GM19452 (cell line): ENCODE data around the gene TMPRSS11A.

Experiments
- ATAC-seq: cut with Tn5 transposase; IDR thresholded peaks from one replicate; pipeline ENCODE4 v1.9.1; 2021; ENCODE audit not compliant: unreplicated experiment

The TMPRSS11A gene, protein sequence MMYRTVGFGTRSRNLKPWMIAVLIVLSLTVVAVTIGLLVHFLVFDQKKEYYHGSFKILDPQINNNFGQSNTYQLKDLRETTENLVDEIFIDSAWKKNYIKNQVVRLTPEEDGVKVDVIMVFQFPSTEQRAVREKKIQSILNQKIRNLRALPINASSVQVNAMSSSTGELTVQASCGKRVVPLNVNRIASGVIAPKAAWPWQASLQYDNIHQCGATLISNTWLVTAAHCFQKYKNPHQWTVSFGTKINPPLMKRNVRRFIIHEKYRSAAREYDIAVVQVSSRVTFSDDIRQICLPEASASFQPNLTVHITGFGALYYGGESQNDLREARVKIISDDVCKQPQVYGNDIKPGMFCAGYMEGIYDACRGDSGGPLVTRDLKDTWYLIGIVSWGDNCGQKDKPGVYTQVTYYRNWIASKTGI

DNA sequence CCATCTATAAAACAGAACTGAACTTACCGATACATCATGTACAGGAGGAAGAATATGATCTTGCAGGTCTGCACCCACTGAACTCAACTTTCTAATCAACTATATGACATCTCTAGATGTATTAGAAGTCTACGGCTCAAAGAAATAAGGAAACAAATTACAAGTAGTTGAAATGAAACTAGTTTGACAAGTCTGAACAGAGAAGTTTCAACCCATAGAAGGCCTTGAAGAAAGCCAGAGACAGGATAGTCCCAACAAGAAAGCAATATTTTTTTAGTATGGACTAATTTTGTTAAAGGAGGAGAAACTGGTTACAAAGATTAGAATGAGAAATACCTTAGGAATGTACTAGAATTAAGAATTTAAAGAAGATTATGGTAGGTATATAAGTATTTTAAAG is at the start of gene TMPRSS11A:
TMPRSS11A (minus strand) TSS at position 138 of the 400 bp plus-strand sequence; CDS start at position 38, 100 bp downstream.
- no peak for ATAC-seq

DNA sequence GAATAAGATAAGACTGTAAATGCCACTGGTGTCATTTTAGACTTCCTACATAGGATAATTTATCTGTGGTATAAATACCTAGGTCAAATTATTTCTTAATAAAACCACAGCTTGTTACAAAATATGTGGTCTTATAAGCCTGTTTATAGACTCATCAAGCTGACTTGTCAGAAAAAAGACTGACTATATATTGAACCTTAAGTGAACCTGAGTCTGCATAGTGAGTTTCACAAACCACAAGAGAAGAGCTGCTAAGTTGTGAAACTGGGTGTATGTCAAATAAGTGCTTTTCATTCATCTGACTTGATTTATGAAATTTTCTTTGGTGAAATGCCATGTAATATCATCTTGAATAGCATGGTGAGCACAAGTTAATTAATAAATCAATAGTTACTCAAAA is 48.4 kb upstream of the TMPRSS11A start:
- no peak for ATAC-seq

DNA sequence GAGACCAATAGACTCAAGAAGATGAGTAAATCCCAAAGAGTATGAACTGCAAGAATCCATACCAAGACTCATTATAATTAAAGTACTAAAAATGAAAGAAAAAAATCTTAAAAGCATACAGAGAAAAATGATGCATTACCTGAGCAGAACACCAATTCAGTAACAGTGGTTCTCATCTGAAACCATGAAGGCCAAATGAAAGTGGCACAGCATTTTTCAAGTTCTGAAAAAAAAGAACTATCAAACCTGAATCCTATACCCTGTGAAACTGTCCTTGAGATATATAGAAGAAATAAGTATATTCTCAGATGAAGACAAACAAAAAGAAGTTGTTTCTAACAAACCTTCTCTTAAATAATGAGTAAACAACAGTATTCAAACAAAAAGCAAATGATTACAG is 39.6 kb upstream of the TMPRSS11A start:
- no peak for ATAC-seq

DNA sequence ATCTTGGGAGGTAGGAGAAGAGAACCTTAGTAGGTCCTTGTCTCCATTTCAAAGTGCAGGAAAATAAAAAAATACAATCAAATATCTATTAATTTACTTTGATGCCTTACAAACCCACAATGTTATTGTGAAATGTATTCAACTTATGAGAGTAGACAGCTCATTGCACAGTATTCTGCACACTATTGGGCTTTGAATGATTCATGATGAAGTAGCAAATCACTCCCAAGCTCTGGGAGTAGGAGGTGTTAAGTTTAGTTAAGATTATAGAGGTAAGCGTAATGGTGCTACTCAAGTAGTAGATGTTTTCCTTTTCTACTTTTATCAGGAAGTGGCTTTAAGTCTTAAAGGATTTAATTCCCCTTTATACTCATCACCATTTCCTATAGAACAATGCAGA is 32.8 kb upstream of the TMPRSS11A start:
- ATAC-seq, result no peak

DNA sequence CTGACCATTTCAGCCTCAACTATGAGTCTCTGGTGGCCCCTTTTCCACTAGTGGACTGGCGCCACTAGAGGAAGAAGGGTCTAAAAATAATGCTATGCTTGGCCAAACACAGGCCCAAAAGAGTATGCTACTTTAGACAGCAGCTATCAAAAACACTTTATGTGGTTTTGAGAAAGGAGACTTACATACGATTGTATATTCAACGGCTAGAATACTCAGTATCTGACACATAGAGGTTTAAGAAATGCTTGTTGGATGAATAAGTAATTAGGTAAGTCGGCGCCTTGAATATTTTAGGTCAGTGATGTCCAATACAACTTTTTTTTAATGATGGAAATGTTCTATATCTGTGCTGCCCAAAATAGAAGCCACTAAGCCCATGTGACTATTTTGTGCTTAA is 25.7 kb upstream of the TMPRSS11A start:
- no peak for ATAC-seq

DNA sequence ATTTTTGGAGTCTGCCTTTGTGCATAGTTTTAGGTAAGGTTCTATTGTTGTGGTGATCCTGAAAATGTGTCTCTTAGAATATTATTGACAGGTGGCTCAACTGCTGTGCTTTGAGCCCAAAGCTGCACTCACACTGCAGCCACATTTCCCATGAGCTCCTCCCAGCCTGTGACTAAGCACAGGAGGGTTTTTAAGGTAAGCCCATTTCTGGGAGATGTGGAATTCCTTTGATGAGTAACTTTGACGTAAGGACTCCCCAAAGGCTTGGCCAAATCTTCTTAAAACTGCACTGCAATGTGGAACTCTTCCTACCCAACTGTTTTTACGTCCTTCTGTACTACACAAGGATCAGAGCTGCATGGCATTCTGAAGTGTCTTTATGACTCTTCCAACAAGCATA is 20.0 kb upstream of the TMPRSS11A start:
- ATAC-seq, result no peak

DNA sequence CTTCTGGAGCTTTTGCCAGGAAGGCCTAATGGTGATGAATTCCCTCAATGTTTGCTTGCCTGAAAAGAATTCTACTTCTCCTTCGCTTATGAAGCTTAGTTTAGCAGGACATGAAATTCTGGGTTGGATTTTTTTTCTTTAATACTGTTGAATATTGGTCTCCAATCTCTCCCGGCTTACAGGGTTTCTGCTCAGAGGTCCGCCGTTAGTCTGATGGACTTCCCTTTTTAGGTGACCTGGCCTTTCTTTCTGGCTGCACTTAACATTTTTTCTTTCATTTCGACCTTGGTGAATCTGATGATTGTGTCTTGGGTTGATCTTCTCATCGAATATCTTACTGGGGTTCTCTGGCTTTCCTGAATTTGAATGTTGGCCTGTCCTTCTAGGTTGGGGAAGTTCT is 17.2 kb upstream of the TMPRSS11A start:
- ATAC-seq, result no peak

DNA sequence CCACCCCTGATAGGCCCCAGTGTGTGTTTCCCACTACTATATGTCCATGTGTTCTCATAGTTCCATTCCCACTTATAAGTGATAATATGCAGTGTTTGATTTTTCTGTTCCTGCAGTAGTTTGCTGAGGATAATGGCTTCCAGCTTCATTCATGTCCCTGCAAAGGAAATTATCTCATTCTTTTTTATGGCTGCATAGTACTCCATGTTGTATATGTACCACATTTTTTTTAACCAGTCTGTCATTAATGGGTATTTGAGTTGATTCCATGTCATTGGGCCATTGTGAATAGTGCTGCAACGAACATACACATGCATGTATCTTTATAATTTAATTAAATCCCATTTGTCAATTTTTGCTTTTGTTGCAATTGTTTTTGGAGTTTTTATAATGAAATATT is 10.3 kb upstream of the TMPRSS11A start:
- no peak for ATAC-seq

DNA sequence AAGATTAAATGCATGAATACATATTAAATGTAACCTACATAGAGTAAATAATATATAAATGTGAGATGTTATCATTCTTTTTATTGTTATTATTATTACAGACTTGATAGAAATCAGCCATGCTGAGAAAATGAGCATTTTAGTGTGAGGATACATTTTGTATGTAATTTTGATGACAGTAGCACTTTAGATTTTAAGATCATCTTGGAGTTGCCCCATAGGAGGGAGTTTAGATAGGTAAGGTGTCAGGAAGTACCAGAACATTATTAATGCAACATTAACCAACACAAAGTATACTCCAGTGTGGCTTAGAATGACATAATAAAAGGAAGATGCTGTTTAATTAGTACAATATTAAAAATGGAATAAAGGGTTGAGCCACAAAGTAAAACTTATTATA is 8.4 kb downstream of the TMPRSS11A start:
- no peak for ATAC-seq

DNA sequence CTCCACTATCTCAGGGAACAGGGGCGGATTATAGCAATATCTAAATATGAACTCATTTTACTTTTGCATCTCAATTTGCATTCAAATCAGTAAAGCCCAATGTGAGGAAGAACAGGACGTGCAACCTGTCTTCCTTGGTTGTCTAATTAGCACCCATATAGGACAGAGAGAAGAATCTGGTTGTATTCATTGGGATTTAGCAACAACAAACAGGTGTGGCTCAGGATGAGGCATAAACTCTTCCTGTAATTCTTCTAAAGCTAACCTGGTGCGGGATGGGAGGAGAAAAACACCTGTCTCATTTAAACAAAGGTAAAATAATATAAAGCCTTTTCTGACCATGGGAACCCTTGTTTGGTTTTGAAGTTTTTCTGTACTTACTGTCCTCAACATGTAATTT is 22.2 kb downstream of the TMPRSS11A start:
- no peak for ATAC-seq

DNA sequence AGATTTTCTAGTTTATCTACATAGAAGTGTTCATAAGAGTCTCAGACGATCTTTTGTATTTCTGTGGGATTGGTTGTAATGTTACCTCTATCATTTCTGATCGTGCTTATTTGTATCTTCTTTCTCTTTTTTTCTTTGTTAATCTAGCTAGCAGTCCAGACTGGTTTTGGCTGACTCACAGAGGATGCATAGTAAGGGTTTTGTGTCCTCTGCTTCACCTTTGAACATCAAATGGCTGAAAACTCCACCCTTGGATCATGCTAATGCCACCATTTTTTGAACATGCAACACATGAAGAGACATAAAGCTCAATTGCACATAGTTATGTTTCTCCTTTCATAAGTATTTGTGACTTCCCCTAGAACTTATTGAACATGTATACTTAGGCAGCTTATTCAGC is 22.8 kb downstream of the TMPRSS11A start:
- ATAC-seq, result no peak

DNA sequence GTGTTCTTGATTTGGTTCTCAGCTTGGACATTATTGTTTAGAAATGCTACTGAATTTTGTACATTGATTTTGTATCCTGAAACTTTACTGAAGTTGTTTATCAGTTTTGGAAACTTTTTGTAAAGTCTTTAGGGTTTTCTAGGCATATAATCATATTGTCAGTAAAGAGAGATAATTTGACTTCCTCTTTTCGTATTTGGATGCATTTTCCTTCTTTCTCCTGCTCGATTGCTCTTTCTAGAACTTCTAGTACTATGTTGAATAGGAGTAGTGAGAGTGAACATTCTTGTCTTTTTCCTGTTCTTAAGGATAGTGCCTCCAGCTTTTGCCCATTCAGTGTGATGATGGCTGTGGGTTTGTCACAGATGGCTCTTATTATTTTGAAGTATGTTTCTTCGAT is 24.1 kb downstream of the TMPRSS11A start:
- no peak for ATAC-seq

DNA sequence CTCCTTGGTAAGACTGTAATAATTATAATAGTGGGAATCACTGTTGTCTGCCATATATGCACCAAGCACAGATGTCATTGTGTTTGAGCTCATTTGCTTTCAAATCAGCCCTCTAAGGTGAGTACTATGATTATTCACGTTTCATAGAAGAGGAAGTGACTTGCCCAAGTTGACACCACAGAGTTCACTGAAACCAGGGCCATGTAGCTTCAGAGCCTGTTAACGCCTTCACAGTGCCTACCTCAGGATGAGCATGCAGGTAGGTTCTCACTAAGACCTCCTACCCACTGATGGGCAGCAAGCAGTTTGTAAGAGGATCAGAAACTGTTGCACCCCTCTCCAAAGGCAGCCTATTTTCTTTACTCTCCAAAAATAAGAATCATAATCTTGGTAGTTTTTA is 27.4 kb downstream of the TMPRSS11A start:
- no peak for ATAC-seq

DNA sequence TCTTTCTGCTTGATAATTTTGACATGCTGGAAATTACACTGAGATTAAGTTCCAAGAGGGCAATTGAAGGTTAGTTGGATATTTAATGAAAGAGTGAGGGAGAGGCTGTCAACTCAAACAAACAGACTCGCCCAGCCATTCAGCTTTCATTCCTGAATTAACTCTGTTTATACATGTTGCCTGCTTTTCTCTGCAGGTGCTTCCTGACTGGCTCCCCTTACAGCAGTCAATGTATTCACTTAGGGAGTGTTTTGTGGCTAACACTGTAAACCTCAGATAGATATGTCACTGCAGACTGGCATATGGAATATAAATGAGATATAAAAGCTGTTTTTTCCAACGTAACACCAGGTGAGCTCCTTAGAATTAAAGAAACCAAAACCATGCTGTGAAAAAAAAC is 28.7 kb downstream of the TMPRSS11A start:
- no peak for ATAC-seq

DNA sequence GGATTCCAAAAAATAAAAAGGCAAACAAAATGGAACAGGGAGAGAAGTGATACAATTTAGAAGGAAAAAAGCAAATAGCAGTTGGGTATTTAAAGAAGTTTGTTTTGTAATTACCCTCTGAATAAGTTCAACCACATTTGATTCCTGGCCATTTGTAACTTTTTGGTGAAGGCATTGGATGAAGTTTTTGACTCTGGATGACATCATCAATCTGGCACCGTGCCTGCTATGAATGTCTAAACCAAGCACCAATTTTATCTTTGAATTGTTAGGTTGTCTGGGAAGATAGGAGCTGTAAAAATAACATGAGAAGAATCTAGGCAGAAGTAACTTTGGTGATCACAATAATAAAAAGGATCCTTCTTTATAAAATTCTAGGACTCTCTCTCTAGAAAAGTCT is 29.5 kb downstream of the TMPRSS11A start:
- no peak for ATAC-seq

DNA sequence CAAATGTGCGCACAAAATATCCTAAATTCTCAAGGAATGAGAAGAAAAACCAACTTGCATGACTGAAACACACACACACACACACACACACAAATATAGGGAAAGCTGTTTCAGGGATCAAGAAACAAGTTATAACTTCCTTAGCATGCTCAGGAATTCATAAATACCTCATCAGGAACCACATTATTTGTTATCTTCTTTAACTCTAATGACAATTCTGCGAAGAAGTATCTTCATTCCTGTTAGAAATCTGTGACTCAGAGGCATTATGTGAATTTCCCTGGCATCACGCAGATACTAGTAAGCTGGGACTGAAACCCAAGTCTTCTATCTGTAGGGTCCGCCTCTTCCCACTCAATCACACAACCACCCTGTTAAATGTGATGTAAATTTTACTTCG is 30.3 kb downstream of the TMPRSS11A start:
- ATAC-seq, result no peak

DNA sequence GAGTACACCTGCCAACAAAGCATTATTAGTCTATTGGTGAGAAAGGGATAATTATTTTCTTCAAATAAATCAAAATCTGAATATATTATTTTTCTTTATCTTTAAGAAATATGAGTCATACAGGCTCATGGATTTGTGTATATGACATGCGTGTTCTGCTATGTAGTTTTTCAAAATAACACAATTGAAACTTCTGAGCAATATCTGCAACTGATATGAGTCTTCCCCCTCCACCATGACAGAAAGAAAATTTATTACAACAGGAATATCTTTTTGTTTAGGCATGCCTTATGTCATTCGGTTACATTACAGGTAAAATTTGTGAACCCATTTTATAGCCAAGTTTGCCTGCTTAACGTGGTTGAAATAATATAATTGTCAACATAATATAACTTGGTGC is 32.0 kb downstream of the TMPRSS11A start:
- no peak for ATAC-seq

DNA sequence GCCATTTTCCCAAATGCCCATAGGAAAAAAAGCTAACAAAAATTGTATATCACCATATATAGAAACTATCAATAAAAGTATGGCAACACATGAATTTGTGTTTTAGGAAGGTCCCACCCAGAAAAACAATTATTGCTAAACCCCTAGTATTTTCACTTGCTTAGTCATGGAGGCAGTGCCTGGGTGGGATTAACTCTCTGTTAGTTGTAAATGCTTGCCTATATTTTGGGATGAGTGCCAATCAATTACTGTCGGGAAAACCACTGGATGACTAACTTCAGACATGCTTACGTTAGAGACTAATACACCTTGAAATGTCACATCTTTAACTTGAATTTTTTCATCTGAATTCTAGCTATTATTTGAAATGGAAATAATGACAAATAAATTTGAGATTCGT is 33.9 kb downstream of the TMPRSS11A start:
- no peak for ATAC-seq

DNA sequence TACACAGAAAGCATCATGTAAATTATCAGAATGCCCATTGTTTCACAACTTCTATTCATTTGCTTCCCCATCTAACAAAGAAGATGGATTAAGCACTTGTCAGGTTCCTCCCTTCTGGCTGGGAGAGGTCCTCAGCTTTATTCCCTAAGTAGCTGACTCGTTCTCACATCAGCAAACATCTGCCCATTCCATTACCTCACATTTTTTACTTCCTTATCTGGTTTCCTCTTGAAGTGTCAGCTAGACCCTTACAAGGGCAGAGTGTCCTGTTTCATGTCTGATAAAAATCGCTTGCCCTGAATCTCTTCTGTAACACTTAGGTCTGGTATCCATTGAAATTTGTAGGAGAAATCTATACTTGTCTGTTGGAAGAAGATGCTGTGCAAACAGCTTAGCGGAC is 34.7 kb downstream of the TMPRSS11A start:
- ATAC-seq, result no peak

DNA sequence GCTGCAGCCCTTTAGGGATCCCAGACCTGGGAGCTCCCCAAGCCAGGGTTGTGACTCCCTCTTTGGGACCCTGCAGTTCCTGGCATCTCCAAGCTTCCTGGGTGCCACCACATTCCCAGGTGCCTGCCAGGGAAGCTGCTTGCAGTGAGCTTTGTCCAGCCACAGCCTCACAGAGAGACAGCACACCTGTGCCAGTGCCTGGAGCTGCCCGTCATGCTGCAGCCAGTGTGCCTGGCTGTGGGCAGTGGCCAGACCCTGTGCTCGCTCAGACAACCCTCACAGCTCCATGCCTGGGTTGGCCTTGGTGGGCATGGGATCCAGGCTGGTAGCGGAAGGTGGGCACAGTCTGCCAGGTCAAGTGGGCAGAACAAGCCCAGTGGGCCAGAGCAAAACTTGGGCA is 36.0 kb downstream of the TMPRSS11A start:
- ATAC-seq, result no peak

DNA sequence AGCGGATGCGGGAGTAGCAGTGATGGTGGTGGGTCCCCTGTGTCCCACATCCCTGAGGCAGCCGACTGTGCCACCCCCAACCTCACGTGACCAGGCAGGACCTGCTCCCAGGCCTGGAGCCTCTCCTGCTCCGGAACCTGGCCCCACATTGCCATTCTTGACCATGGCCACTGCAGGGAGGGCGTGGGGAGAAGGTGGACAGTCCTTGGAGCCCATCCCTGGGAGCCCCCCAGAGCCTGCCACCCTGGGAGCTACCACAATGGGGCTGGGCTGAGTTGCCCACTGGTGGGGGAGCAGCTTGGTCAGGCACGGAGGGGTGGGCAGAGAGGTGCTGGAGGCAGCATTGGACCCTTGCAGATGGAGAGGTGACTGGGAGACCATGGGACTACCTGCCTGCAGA is 36.8 kb downstream of the TMPRSS11A start:
- no peak for ATAC-seq

DNA sequence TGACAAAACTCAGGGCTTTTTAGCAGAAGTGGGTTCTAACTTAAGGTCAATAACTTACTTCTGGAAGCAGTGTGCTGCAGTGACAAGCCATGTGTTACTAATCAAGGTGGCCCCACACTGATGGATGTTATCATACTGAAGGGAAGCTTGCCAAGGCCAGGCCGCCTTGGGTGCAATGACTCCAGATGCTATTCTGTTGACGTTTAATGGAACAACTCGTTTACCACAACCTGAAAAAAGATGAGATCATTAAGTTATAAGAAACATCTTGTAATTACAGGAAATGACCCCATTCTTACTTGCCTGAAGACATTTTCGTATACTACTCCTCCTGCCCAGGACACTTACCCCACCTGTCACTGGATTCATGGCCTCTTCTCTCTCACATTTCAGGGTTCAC is 40.6 kb downstream of the TMPRSS11A start:
- no peak for ATAC-seq

DNA sequence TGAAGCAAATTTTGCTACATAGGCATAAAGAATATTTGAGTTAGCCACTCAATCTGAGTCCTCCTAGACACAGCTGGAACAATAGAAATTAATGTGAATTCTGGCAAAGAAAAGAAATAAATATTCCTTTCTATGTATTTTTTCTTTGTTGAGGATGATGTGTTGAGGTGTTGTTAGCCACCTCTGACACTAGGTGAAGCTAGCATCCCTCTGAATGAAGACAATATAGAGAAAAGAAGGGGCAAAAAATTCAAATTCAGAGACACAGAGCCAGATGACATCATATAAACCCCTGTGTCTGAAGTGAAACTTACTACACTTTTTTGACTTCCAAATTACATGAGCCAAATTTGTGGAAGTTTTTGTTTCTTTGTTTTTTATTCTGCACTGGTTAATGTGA is 44.9 kb downstream of the TMPRSS11A start:
- ATAC-seq, result no peak
